ENCODE results near the gene ABHD17C. TPM values are rescaled to one million over a fixed set of nuclear protein-coding genes. Genes with fewer than 3 reads are reported as not detected.
"Not testable (repeated sequence)": the region's sequence is repeated elsewhere in the genome, so short reads cannot be mapped to it uniquely, and the experiment has no call there.

ABHD17C gene
- total RNA-seq, 1 donor from 2014 or later = 6.5 TPM

DNA sequence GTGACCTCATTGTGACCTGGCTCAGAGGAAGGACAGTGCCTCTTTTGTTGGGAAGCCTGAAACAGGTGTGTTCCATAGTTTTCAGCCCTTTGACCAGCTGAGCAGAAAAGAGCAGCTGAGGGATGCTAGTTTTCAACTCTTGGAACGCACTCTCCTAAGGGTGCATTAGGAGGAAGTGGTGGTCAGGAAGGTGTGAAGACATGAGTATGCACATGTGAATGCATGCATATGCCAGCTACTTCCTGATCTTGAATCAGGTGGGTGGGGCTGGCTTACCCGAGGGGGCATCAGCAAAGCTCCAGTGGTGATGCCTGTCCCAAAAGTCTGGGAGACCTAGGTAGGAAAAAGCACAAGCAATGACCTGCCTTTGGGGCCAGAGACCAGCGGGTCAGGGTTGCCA is 60.8 kb downstream of the ABHD17C start:
- Histone ChIP-seq H3K27me3 (ENCODE audit: control insufficient read depth, insufficient read depth, low read length) (no peaks in the 10 kb centered on the region), H3K36me3 (ENCODE audit: control insufficient read depth, insufficient read depth, low read length) (no peaks in the 10 kb centered on the region), H3K4me3 (ENCODE audit: low read depth, low read length) (no peak overlapping the region)
- no peak for TF ChIP-seq CTCF (IDR thresholded peaks at IDR 0.05; ENCODE audit: insufficient read depth, low read length, poor library complexity, severe bottlenecking)
- no peak for DNase-seq (ENCODE audit: low read depth)

DNA sequence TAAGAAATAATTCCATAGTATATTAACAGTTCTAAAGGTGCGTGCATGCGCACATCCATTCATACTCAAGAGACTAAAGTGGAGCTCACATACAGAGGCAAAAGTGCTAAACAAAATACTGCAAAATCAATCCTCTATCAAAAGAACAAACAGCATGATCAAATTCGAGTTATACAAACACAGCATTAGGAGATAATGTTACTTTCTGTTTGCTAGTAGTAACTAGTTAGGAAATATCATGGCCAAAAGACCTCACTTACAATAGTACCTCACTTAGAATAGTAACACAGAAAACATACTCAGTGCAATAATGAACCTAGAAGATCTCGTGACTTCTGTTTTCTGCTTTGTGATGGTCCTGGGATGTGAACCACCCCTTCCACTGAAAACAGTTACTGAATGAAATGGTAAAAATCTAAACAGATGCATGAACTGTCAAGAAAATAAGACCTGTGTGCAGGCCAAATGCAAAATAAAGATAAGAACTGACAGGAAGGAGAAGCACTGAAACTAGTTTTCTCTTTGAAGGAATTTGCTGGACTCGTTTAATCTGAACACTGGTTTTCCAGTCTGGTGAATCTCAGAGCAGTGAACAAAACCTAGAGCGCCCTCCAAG is 63.1 kb downstream of the ABHD17C start:
- TF ChIP-seq CTCF (IDR thresholded peaks at IDR 0.05; ENCODE audit: insufficient read depth, low read length, poor library complexity, severe bottlenecking) = no peak
- no peak for DNase-seq (ENCODE audit: low read depth)
- Histone ChIP-seq H3K27me3 (ENCODE audit: control insufficient read depth, insufficient read depth, low read length) (no peaks in the 10 kb centered on the region), H3K4me3 (ENCODE audit: low read depth, low read length) (no peak overlapping the region), H3K36me3 (ENCODE audit: control insufficient read depth, insufficient read depth, low read length) (no peaks in the 10 kb centered on the region)

DNA sequence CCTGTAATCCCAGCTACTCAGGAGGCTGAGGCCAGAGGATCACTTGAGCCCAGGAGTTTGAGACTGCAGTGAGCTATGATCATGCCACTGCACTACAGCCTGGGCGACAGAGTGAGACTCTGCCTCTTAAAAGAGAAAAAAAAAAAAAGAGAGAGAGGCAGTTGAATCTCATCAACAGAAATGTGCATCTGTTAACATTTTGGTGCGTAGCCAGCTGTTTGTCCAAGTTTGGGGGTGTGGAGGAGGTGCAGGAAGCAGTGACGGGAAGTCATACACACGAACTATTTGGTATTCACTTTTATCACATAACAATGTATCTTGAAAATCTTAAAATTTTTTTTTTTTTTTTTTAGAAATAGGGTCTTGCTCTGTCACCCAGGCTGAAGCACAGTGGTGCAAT is 65.8 kb downstream of the ABHD17C start:
- TF ChIP-seq CTCF (IDR thresholded peaks at IDR 0.05; ENCODE audit: insufficient read depth, low read length, poor library complexity, severe bottlenecking) = no peak
- no peak for DNase-seq (ENCODE audit: low read depth)
- H3K36me3 ChIP-seq (ENCODE audit: control insufficient read depth, insufficient read depth, low read length) = no peaks in the 10 kb centered on the region
- H3K4me3 ChIP-seq (ENCODE audit: low read depth, low read length) = no peak overlapping the region
- H3K27me3 ChIP-seq (ENCODE audit: control insufficient read depth, insufficient read depth, low read length) = no peaks in the 10 kb centered on the region

GRCh38 chr15:80761754-80762153 is 66.6 kb downstream of the ABHD17C start:
- DNase-seq (ENCODE audit: low read depth) = no peak
- H3K4me3 ChIP-seq (ENCODE audit: low read depth, low read length) = no peak overlapping the region
- TF ChIP-seq CTCF (IDR thresholded peaks at IDR 0.05; ENCODE audit: insufficient read depth, low read length, poor library complexity, severe bottlenecking) = no peak
- H3K36me3 ChIP-seq (ENCODE audit: control insufficient read depth, insufficient read depth, low read length) = no peaks in the 10 kb centered on the region
- no peaks in the 10 kb centered on the region for H3K27me3 ChIP-seq (ENCODE audit: control insufficient read depth, insufficient read depth, low read length)

GRCh38 chr15:80763235-80763634 is 68.1 kb downstream of the ABHD17C start:
- DNase-seq (ENCODE audit: low read depth); H3K36me3 ChIP-seq (ENCODE audit: control insufficient read depth, insufficient read depth, low read length); H3K4me3 ChIP-seq (ENCODE audit: low read depth, low read length); H3K27me3 ChIP-seq (ENCODE audit: control insufficient read depth, insufficient read depth, low read length): not testable (repeated sequence)

DNA sequence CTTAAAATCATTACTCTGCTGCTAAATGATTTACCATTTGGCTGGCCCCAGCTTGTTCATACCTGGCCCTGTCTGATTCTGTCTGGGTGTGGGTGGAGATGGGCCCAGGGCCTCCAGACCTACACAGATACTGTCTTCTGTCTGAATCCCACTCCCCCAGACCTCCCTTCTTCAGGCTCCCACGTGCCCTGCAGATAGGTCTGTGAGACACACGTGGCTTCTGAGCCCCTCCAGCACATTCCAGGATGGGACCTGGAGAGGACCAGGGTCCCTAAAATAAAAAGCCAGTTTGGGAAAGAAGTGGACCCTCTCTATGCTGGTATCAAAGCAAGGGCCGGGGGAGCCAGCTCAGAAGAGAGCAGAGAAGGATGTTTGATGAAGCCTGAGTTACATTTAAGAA is 69.4 kb downstream of the ABHD17C start:
- Histone ChIP-seq H3K36me3 (ENCODE audit: control insufficient read depth, insufficient read depth, low read length) (no peaks in the 10 kb centered on the region), H3K27me3 (ENCODE audit: control insufficient read depth, insufficient read depth, low read length) (no peaks in the 10 kb centered on the region), H3K4me3 (ENCODE audit: low read depth, low read length) (no peak overlapping the region)
- DNase-seq (ENCODE audit: low read depth) = no peak
- no peak for TF ChIP-seq CTCF (IDR thresholded peaks at IDR 0.05; ENCODE audit: insufficient read depth, low read length, poor library complexity, severe bottlenecking)

Measured in kidney epithelial cell (primary cell).